ENCODE data around the gene TRIM69.
"Not testable (repeated sequence)": the region's sequence is repeated elsewhere in the genome, so short reads cannot be mapped to it uniquely, and the experiment has no call there.

TRIM69 gene

GRCh38 chr15:44728576-44729407, 7.5 kb upstream of the TRIM69 start:
- Histone ChIP-seq H3K36me3 (no peaks in the 10 kb centered on the region), H3K4me3 (ENCODE audit: low read depth, low read length) (peak overlapping the region; percentile 97)
- no peak for TF ChIP-seq CTCF (IDR thresholded peaks at IDR 0.05; ENCODE audit: low read depth, low read length)

GRCh38 chr15:44729408-44730127, 6.8 kb upstream of the TRIM69 start:
- DNase-seq, result peak; percentile 27
- peak overlapping the region; percentile 97 for H3K4me3 ChIP-seq (ENCODE audit: low read depth, low read length)
- no peaks in the 10 kb centered on the region for H3K36me3 ChIP-seq
- peaks cover 14% of the 10 kb centered on the region for H3K4me1 ChIP-seq
- H3K9me3 ChIP-seq, result no peaks in the 10 kb centered on the region
- no peak for TF ChIP-seq CTCF (IDR thresholded peaks at IDR 0.05; ENCODE audit: low read depth, low read length)
- no peaks in the 10 kb centered on the region for H3K27me3 ChIP-seq

More at GRCh38 chr15:44728576-44729407, 7.5 kb upstream of the TRIM69 start:
- no peaks in the 10 kb centered on the region for H3K9me3 ChIP-seq
- no peaks in the 10 kb centered on the region for H3K27me3 ChIP-seq
- H3K4me1 ChIP-seq, result peaks cover 14% of the 10 kb centered on the region
- DNase-seq, result peak; percentile 92

GRCh38 chr15:44734839-44735481, 1.4 kb upstream of the TRIM69 start:
- no peak for TF ChIP-seq CTCF (IDR thresholded peaks at IDR 0.05; ENCODE audit: low read depth, low read length)
- Histone ChIP-seq H3K4me1 (no peaks in the 10 kb centered on the region; the same call in 1 of the 2 replicates), H3K4me3 (ENCODE audit: low read depth, low read length) (no peak overlapping the region), H3K27me3 (no peaks in the 10 kb centered on the region), H3K9me3 (no peaks in the 10 kb centered on the region), H3K36me3 (no peaks in the 10 kb centered on the region)
- DNase-seq, result no peak

- Histone ChIP-seq H3K4me3 (ENCODE audit: low read depth, low read length) (no peak overlapping the region), H3K36me3 (no peaks in the 10 kb centered on the region), H3K27me3 (no peaks in the 10 kb centered on the region), H3K9me3 (no peaks in the 10 kb centered on the region), H3K4me1 (no peaks in the 10 kb centered on the region; the same call in 1 of the 2 replicates)
- no peak for TF ChIP-seq CTCF (IDR thresholded peaks at IDR 0.05; ENCODE audit: low read depth, low read length)
- DNase-seq, result no peak
Observed at GRCh38 chr15:44735482-44736180, 697 bp upstream of the TRIM69 start.

- DNase-seq, result no peak
- Histone ChIP-seq H3K4me1 (no peaks in the 10 kb centered on the region; the same call in 1 of the 2 replicates), H3K36me3 (no peaks in the 10 kb centered on the region), H3K27me3 (no peaks in the 10 kb centered on the region), H3K4me3 (ENCODE audit: low read depth, low read length) (no peak overlapping the region), H3K9me3 (no peaks in the 10 kb centered on the region)
- peak; percentile 66 for TF ChIP-seq CTCF (IDR thresholded peaks at IDR 0.05; ENCODE audit: low read depth, low read length)
Observed at GRCh38 chr15:44738340-44738984, 2.1 kb downstream of the TRIM69 start.

- H3K4me3 ChIP-seq (ENCODE audit: low read depth, low read length); H3K9me3 ChIP-seq; H3K4me1 ChIP-seq; H3K27me3 ChIP-seq; H3K36me3 ChIP-seq; DNase-seq: not testable (repeated sequence)
Observed at GRCh38 chr15:44739222-44739847, 3.0 kb downstream of the TRIM69 start.

- DNase-seq; H3K36me3 ChIP-seq; H3K27me3 ChIP-seq; H3K4me3 ChIP-seq (ENCODE audit: low read depth, low read length); H3K4me1 ChIP-seq; H3K9me3 ChIP-seq: not testable (repeated sequence)
Observed at GRCh38 chr15:44743454-44743853, 7.1 kb downstream of the TRIM69 start.

Data from BE2C (cell line).